Stimulated activated naive B cell treated with anti-CD40 and anti-IgM and Interleukin-4, amounts not matched to agents 10 μg/mL and 1 μg/mL and 100 μg/mL, for 72 hours (primary cell): ENCODE data around the gene RERE.

ENCODE experiments used
- ATAC-seq, 2 donors: fragments of 150-1000 bp; cut with Tn5 transposase; replicated peaks; 2 replicates each; pipeline ENCODE4 v1.10.0; 2021; ENCODE audit warnings: moderate library complexity in 1 of 2
- DNase-seq: peaks from one replicate; pipeline ENCODE4 v3.0.0; 2021
- H3K27ac Mint-ChIP-seq: one replicate; pipeline ENCODE4 v1.8.0; 2022; ENCODE audit warnings: mild to moderate bottlenecking, mixed read lengths
- H3K27me3 Mint-ChIP-seq, 2 donors: one replicate each; pipeline ENCODE4 v1.8.0; 2022; ENCODE audit warnings: mixed read lengths in 2 of 2
- H3K36me3 Mint-ChIP-seq, 2 donors: one replicate each; pipeline ENCODE4 v1.8.0; 2022; ENCODE audit warnings: mixed read lengths in 2 of 2, mild to moderate bottlenecking in 1 of 2
- H3K4me1 Mint-ChIP-seq, 2 donors: one replicate each; pipeline ENCODE4 v1.8.0; 2022; ENCODE audit warnings: mixed read lengths in 2 of 2, mild to moderate bottlenecking in 1 of 2
- H3K4me3 Mint-ChIP-seq, 2 donors: one replicate each; pipeline ENCODE4 v1.8.0; 2022; ENCODE audit warnings: mild to moderate bottlenecking in 2 of 2, mixed read lengths in 2 of 2, moderate library complexity in 1 of 2
- H3K9me3 Mint-ChIP-seq, 2 donors: one replicate each; pipeline ENCODE4 v1.8.0; 2022; ENCODE audit warnings: mixed read lengths in 2 of 2, mild to moderate bottlenecking in 1 of 2

RERE gene

DNA sequence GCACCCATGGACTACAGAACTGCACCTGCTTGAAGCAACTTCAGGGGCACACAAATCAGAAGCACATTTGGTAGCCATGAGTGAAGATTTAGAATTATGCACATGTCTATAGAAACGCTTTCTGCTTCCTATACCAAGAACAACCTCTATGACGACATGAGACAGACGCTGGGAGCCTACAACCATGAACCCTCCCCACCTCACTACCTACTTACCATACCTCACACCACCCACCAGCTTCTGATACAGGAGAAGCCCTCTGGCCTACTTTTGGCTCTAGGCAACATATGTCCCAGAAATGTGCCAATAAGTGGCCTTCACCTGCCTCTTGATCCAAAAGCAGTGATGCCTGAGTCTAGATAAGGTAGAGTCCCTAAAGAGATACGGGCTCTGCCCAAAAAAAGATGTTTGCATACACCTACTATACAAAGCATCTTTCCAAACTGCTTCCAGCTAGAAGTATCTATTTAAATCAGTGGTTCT, 441.0 kb downstream of the RERE start:
- Mint-ChIP-seq H3K9me3 (no peaks in the 10 kb centered on the region), H3K27me3 (no peaks in the 10 kb centered on the region), H3K36me3 (peaks cover 19 to 34% of the 10 kb centered on the region in 2 donors), H3K4me3 (no peak overlapping the region), H3K27ac (peak overlapping the region; percentile 9), H3K4me1 (peaks cover 37 to 69% of the 10 kb centered on the region in 2 donors)
- ATAC-seq (no peak), DNase-seq (no peak)

GRCh38 chr1:8374812-8375211, 442.6 kb downstream of the RERE start:
- ATAC-seq (no peak), DNase-seq (no peak)
- H3K27me3 Mint-ChIP-seq: no peaks in the 10 kb centered on the region
- peak overlapping the region; percentile 91 for H3K27ac Mint-ChIP-seq
- H3K36me3 Mint-ChIP-seq: peaks cover 20 to 39% of the 10 kb centered on the region in 2 donors
- no peaks in the 10 kb centered on the region for H3K9me3 Mint-ChIP-seq
- H3K4me3 Mint-ChIP-seq: peak overlapping the region in 1 of 2 donors; percentile 23
- peaks cover 38 to 78% of the 10 kb centered on the region in 2 donors for H3K4me1 Mint-ChIP-seq

GRCh38 chr1:8374356-8374755, 443.1 kb downstream of the RERE start:
- H3K36me3 Mint-ChIP-seq: peaks cover 19 to 39% of the 10 kb centered on the region in 2 donors
- no peaks in the 10 kb centered on the region for H3K27me3 Mint-ChIP-seq
- DNase-seq: no peak
- H3K4me3 Mint-ChIP-seq: no peak overlapping the region
- peaks cover 37 to 74% of the 10 kb centered on the region in 2 donors for H3K4me1 Mint-ChIP-seq
- peak overlapping the region; percentile 91 for H3K27ac Mint-ChIP-seq
- H3K9me3 Mint-ChIP-seq: no peaks in the 10 kb centered on the region
- ATAC-seq: no peak

DNA sequence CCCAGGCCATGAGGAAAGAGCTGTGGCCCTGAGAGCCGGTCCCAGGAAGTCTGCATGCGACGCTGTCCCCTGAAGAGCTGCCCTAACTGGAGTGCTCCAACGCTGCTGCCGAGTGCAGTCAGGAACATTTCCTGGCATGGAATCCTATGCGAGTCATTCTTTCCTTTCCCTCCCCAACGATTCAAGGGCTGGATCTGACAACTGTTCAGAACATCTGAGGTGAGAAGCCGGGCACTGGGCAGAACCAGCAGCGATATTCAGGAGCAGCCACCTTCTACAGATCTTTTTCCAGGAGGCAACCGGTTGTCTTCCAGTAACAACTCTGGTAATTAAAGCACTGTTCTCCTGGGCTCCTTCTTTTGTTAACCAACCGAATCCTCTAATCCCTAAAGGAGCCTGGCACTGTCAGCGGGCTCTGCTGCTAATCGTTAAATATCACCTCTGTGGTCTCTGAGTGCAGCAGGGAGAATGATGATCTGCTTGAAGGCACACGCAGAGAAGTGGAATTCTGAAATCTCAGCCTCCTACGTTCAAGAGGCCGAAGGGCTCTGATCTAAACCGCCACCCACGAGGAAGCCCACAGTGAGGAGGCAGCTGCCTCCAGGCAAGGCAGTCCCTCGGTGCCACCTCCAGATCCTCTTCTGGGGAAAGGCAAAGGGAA, 443.7 kb downstream of the RERE start:
- Mint-ChIP-seq H3K4me1 (peaks cover 35 to 67% of the 10 kb centered on the region in 2 donors), H3K9me3 (no peaks in the 10 kb centered on the region), H3K36me3 (peaks cover 18 to 35% of the 10 kb centered on the region in 2 donors), H3K4me3 (no peak overlapping the region), H3K27me3 (no peaks in the 10 kb centered on the region), H3K27ac (peak overlapping the region; percentile 73)
- ATAC-seq: no peak
- no peak for DNase-seq

DNA sequence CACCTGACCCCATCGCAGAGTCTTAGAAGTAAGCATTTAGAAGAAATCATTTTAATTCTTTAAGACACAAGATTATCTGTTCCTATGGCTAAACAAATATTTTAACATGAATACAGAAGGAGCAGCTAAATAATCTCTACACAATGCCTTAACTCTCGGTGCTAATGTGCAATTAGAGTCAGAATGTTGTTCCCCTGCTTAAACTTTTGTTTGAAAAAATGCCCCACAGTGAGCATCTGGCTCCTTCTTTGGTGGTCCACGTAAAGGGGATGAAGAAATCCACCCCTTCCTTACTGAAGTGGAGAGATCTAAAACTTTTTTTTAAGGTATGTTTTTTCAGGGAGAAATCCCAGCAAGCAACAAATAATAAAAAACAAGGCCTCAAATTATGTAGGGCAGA, 444.3 kb downstream of the RERE start:
- no peaks in the 10 kb centered on the region for H3K9me3 Mint-ChIP-seq
- no peak overlapping the region for H3K4me3 Mint-ChIP-seq
- DNase-seq (no peak), ATAC-seq (no peak)
- no peak overlapping the region for H3K27ac Mint-ChIP-seq
- peaks cover 32 to 63% of the 10 kb centered on the region in 2 donors for H3K4me1 Mint-ChIP-seq
- H3K27me3 Mint-ChIP-seq: no peaks in the 10 kb centered on the region
- peaks cover 18 to 31% of the 10 kb centered on the region in 2 donors for H3K36me3 Mint-ChIP-seq

- Mint-ChIP-seq H3K4me1 (peaks cover 41 to 67% of the 10 kb centered on the region in 2 donors), H3K36me3 (peaks cover 18 to 32% of the 10 kb centered on the region in 2 donors), H3K27ac (peak overlapping the region; percentile 62), H3K4me3 (no peak overlapping the region), H3K9me3 (no peaks in the 10 kb centered on the region), H3K27me3 (no peaks in the 10 kb centered on the region)
- ATAC-seq: no peak
- no peak for DNase-seq
Measured at GRCh38 chr1:8371372-8371991, 446.0 kb downstream of the RERE start.

- Mint-ChIP-seq H3K9me3 (no peaks in the 10 kb centered on the region), H3K4me3 (no peak overlapping the region), H3K27ac (no peak overlapping the region), H3K4me1 (peaks cover 39 to 67% of the 10 kb centered on the region in 2 donors), H3K27me3 (no peaks in the 10 kb centered on the region), H3K36me3 (peaks cover 21 to 32% of the 10 kb centered on the region in 2 donors)
- no peak for DNase-seq
- ATAC-seq: no peak
Measured at GRCh38 chr1:8370905-8371315, 446.5 kb downstream of the RERE start.

- Mint-ChIP-seq H3K4me1 (peaks cover 38 to 70% of the 10 kb centered on the region in 2 donors), H3K9me3 (no peaks in the 10 kb centered on the region), H3K27ac (no peak overlapping the region), H3K36me3 (peaks cover 26 to 37% of the 10 kb centered on the region in 2 donors), H3K27me3 (no peaks in the 10 kb centered on the region), H3K4me3 (no peak overlapping the region)
- DNase-seq (no peak), ATAC-seq (no peak)
Measured at GRCh38 chr1:8370046-8370881, 447.2 kb downstream of the RERE start.

DNA sequence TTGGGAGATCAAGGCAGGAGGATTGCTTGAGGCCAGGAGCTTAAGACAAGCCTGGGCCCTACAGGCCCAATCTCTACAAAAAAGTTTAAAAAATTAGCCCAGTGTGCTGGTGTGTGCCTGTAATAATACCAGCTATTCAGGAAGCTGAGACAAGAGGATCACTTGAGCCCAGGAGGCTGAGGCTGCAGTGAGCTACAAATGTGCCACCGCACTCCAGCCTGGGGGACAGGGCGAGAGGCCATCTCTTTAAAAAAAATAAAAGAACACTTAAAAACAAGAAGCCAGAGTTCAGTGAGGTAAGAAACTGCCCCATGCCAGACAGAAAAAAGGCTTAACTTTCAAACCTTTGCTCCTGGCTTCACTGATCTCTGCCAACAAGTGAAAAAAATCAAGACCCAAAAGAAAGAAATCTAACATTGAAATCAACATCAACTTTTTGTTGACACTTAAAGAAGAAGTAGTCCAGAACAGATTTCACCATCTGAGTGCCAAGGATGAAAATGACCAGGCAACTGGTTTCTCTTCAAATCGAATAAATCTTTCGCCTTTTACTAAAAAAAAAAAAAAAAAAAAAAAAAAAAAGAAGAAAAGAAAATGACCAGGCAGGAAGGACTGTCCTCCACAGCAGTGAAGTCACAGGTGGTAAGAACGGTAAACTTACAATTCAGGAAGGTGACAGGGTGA, 448.3 kb downstream of the RERE start:
- H3K4me1 Mint-ChIP-seq: peaks cover 31 to 60% of the 10 kb centered on the region in 2 donors
- no peak for DNase-seq
- ATAC-seq: no peak
- no peak overlapping the region for H3K4me3 Mint-ChIP-seq
- no peaks in the 10 kb centered on the region for H3K27me3 Mint-ChIP-seq
- peak overlapping the region; percentile 42 for H3K27ac Mint-ChIP-seq
- peaks cover 19 to 35% of the 10 kb centered on the region in 2 donors for H3K36me3 Mint-ChIP-seq
- no peaks in the 10 kb centered on the region for H3K9me3 Mint-ChIP-seq

DNA sequence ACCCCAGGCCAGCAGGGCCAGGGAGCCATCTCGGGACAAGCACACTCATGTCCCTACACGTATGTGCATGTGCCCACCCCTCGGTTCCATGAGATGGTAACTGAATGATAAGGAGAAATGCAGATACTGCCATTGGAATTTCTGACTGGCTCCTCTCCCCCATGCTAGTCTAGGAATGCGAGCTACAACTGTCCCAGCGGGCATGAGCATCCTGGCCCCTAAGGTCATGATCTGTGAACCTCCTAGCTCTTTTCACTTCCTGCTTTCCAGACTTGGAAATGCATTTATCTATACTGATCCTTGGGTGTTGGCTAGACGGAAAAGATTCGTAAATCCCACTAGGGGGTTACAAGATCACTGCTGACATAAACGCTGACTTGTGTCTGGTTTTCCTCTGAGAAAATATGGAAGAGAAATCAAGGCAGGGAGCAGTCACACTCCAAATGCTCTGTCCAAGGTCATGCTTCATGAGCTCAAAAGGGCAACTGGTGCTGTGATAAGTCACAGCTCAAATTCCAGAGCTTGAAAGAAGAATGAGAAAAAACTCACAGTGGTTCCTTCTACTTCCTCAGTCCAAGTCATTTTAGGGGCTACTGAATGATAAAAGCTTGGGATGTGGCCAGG, 449.8 kb downstream of the RERE start:
- peak overlapping the region; percentile 26 for H3K27ac Mint-ChIP-seq

DNA sequence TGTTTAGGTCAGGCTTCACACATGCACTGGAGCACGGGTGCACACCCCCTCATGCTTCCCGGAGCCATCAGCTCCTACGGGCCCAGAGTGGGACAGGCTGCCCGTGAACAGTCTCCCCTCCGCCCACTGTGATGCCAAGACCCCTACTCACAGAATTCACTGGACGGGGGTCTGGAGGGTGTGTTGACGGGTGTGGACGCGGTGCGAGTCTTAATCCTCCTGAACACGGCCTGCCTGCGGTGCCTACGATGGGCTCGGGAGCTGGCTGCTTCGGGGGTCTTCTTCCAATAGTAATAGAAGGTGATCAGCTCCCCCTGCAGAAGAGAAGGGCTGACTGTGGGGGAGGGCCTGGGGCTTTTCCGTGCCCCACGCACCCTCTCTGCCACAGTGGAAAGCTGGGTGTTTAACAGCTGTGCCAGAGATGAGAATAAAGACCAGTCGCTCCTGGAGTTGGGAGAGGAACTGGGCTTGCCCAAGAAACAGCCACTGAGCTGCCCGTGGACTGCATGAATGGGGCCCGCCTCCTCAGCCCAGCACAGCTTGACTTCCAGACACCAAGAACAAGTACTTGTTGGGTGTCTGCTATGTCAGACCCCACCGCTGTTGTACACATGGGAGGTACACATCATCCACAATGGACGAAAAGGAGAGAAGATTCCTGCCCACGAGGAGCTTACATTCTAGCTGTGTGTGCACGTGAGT, 451.6 kb downstream of the RERE start:
- no peak for ATAC-seq
- peak overlapping the region in 1 of 2 donors; percentile 57 for H3K4me3 Mint-ChIP-seq
- H3K36me3 Mint-ChIP-seq: peaks cover 30 to 47% of the 10 kb centered on the region in 2 donors
- H3K4me1 Mint-ChIP-seq: peaks cover 24 to 38% of the 10 kb centered on the region in 2 donors
- H3K27me3 Mint-ChIP-seq: no peaks in the 10 kb centered on the region
- H3K9me3 Mint-ChIP-seq: no peaks in the 10 kb centered on the region
- no peak for DNase-seq
- H3K27ac Mint-ChIP-seq: peak overlapping the region; percentile 81

More for the DNA sequence above, 449.8 kb downstream of the RERE start:
- Mint-ChIP-seq H3K27me3 (no peaks in the 10 kb centered on the region), H3K4me3 (no peak overlapping the region), H3K9me3 (no peaks in the 10 kb centered on the region), H3K4me1 (peaks cover 28 to 52% of the 10 kb centered on the region in 2 donors), H3K36me3 (peaks cover 29 to 42% of the 10 kb centered on the region in 2 donors)
- ATAC-seq (no peak), DNase-seq (no peak)

- Mint-ChIP-seq H3K4me1 (peaks cover 19 to 29% of the 10 kb centered on the region in 2 donors), H3K27ac (no peak overlapping the region), H3K36me3 (peaks cover 27 to 40% of the 10 kb centered on the region in 2 donors), H3K4me3 (no peak overlapping the region), H3K9me3 (no peaks in the 10 kb centered on the region), H3K27me3 (no peaks in the 10 kb centered on the region)
- DNase-seq (no peak), ATAC-seq (no peak)
Measured at GRCh38 chr1:8364528-8365442, 452.7 kb downstream of the RERE start.
